GM21528 (cell line): ENCODE data around the gene HEXD.
"Not testable (repeated sequence)": the region's sequence is repeated elsewhere in the genome, so short reads cannot be mapped to it uniquely, and the experiment has no call there.

Experiments
- ATAC-seq: cut with Tn5 transposase; IDR thresholded peaks from one replicate; pipeline ENCODE4 v1.9.1; 2021; ENCODE audit warnings: mild to moderate bottlenecking, moderate library complexity; ENCODE audit not compliant: unreplicated experiment, low FRiP score

The HEXD gene

GRCh38 chr17:82394278-82394677 lies 23.9 kb upstream of the HEXD start:
- no peak for ATAC-seq

- ATAC-seq = no peak
Measured at GRCh38 chr17:82396601-82397435, 21.3 kb upstream of the HEXD start.

GRCh38 chr17:82397449-82398335 lies 20.5 kb upstream of the HEXD start:
- ATAC-seq = no peak

- no peak for ATAC-seq
Measured at GRCh38 chr17:82399041-82399441, 19.1 kb upstream of the HEXD start.

- no peak for ATAC-seq
Measured at GRCh38 chr17:82399601-82400101, 18.5 kb upstream of the HEXD start.

- no peak for ATAC-seq
Measured at GRCh38 chr17:82400206-82400605, 17.9 kb upstream of the HEXD start.

- peak; percentile 61 for ATAC-seq
Measured at GRCh38 chr17:82400830-82401229, 17.3 kb upstream of the HEXD start.

- ATAC-seq = no peak
Measured at GRCh38 chr17:82402865-82403264, 15.3 kb upstream of the HEXD start.

GRCh38 chr17:82403662-82404660 lies 14.2 kb upstream of the HEXD start:
- ATAC-seq = no peak

GRCh38 chr17:82405051-82405450 lies 13.1 kb upstream of the HEXD start:
- ATAC-seq = no peak

GRCh38 chr17:82406131-82406671 lies 11.9 kb upstream of the HEXD start:
- no peak for ATAC-seq

GRCh38 chr17:82407255-82407654 lies 10.9 kb upstream of the HEXD start:
- no peak for ATAC-seq

- no peak for ATAC-seq
Measured at GRCh38 chr17:82408288-82408937, 9.7 kb upstream of the HEXD start.

- no peak for ATAC-seq
Measured at GRCh38 chr17:82408938-82409318, 9.2 kb upstream of the HEXD start.

GRCh38 chr17:82410014-82410716 lies 8.0 kb upstream of the HEXD start:
- ATAC-seq = no peak

- no peak for ATAC-seq
Measured at GRCh38 chr17:82411396-82412053, 6.6 kb upstream of the HEXD start.

- not testable (repeated sequence) for ATAC-seq
Measured at GRCh38 chr17:82412081-82412480, 6.1 kb upstream of the HEXD start.
